Measurements from ENCODE around the gene MRPL53.

Gene MRPL53

DNA sequence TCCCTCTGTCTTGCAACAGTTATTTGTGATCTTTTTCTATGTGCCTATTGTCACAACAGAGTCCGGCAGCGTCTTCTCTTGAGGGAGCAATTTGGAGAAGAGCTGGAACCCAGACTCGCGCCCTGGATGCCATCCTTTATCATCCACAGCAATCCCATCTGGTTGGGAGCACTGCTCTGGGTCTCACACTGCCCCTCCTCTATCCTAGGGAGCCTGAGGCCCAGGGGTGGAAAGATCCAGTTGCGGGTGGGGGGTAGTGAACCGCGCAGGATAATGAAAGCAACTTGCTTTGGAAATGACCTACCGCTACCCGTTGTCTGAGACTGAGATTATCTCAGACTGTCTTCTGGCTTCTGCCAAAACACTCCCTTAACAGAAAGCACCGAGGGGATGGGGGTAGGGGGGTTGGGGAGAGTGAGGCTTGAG is 13.5 kb downstream of the MRPL53 start:
- H3K4me3 ChIP-seq (ENCODE audit: low read depth, low read length), result peak overlapping the region; percentile 57
- TF ChIP-seq, protein P1, sequence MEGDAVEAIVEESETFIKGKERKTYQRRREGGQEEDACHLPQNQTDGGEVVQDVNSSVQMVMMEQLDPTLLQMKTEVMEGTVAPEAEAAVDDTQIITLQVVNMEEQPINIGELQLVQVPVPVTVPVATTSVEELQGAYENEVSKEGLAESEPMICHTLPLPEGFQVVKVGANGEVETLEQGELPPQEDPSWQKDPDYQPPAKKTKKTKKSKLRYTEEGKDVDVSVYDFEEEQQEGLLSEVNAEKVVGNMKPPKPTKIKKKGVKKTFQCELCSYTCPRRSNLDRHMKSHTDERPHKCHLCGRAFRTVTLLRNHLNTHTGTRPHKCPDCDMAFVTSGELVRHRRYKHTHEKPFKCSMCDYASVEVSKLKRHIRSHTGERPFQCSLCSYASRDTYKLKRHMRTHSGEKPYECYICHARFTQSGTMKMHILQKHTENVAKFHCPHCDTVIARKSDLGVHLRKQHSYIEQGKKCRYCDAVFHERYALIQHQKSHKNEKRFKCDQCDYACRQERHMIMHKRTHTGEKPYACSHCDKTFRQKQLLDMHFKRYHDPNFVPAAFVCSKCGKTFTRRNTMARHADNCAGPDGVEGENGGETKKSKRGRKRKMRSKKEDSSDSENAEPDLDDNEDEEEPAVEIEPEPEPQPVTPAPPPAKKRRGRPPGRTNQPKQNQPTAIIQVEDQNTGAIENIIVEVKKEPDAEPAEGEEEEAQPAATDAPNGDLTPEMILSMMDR (IDR thresholded peaks at IDR 0.05; ENCODE audit: borderline replicate concordance, insufficient read depth, low read depth, low read length), result no peak

DNA sequence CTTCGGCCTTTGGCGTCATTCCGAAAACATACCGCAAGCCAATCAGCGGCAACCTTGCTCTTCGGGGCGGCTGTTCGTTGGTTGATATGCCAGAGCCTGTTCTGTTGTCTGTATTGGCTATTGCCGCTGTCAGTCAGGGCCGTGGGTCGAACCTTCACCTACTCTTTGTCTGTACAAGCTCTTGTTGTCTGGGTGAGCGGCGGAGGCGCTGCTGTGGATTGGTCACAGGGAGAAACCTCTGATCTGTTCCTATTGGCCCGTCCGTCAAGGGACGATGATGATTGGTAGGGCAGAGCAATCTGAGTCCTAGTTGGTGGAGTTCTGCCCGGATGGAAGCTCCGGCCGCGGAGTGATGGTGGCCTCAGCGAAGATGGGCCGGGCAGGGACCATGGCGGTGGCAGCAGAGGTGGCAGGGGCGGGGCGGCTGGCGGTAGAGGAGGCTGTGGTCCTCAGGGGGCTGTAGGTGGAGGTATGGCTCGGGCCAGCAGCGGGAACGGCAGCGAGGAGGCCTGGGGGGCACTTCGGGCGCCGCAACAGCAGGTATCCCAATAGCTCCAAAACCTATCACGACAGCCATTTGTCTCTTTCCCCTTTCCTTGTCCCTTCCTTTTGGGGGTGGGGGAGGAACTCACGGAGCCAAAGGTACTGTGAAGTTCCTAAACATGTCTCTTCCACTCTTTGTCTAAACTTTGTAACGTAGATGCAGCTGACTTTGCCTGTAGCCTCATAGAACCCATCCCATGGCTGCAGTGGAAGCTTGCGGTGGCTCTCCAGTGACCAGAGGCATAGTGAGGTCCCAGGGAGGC is 14.1 kb downstream of the MRPL53 start, which contains the start of gene WBP1:
Gene WBP1, plus strand, starts transcription at position 307 of the 806 bp plus-strand sequence. Its CDS starts 165 bp downstream, at position 472.
- H3K4me3 ChIP-seq (ENCODE audit: low read depth, low read length), result peak within 1 kb of the TSS; percentile 74
- TF ChIP-seq, protein P1 (IDR thresholded peaks at IDR 0.05; ENCODE audit: borderline replicate concordance, insufficient read depth, low read depth, low read length), result no peak

DNA sequence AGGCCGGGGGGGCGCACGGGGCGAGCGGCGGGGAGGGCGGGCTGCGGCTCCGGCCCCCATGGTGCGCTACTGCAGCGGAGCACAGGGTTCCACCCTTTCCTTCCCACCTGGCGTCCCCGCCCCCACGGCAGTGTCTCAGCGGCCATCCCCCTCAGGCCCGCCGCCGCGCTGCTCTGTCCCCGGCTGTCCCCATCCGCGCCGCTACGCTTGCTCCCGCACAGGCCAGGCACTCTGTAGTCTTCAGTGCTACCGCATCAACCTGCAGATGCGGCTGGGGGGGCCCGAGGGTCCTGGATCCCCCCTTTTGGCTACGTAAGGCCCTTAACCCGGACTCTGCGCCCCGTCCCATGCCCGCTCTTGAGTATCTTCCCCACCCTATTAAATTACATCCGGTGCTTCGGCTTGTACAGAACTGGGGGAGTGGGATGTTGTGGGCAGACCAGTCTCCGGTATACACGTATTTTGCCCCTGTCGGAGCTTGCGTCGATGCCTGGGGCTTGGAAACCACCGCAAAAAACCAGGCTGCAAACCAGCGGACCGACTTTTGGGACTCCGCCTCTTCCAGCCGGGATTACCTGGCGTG is 14.8 kb downstream of the MRPL53 start:
- TF ChIP-seq, protein P1 (IDR thresholded peaks at IDR 0.05; ENCODE audit: borderline replicate concordance, insufficient read depth, low read depth, low read length), result no peak
- H3K4me3 ChIP-seq (ENCODE audit: low read depth, low read length), result peak overlapping the region; percentile 74

DNA sequence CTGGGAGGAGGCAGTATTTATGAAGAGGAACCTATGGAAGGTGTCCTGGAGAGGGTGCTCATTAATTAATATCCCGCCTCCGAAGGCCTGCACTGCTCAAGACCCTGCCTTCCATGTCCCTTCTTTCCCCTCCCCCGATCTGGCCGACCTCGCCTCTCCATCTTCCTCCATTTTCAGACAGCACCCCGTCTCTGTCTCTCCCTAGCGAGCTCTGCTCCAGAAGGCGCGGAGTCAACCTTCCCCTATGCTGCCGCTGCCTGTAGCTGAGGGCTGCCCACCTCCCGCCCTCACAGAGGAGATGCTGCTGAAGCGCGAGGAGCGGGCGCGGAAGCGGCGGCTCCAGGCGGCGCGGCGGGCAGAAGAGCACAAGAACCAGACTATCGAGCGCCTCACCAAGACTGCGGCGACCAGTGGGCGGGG is 15.3 kb downstream of the MRPL53 start:
- TF ChIP-seq, protein P1 (IDR thresholded peaks at IDR 0.05; ENCODE audit: borderline replicate concordance, insufficient read depth, low read depth, low read length), result no peak

DNA sequence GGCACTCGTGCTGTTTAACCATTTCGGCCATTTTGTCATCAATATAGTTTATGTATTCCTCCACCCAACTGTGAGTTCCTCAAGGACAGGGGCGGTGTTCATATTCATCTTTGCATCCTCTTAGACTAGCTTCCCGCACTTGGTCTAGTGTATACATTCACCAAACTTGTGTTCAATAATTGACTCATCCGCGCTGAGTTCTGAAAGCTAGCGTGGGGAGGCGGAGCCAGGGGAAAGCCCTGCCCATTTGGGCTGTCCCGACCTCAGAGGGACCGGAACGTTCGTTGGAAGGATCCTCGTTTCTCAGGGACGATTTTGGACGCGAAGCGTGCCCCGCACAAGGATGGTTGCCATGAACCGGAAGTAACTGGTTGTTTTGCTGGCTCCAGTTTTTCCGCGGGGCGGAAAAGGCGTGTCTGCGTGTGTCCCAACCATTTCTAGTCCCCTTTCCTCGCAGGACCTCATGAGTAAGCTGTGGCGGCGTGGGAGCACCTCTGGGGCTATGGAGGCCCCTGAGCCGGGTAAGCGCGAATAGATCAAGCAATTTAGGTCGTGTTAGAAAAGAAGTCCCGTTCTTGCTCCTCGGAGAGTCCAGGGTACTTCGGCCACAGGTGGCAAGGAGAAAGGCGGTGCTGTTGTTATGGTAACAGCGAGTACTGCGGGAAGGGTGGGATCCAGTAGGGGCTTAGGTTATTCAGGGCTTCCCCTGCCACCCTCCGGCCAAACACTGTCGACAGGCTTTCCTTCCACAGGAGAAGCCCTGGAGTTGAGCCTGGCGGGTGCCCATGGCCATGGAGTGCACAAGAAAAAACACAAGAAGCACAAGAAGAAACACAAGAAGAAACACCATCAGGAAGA is 17.6 kb downstream of the MRPL53 start, which contains the start of gene INO80B:
Gene INO80B, plus strand, starts transcription at position 434 of the 858 bp plus-strand sequence. Its CDS starts 30 bp downstream, at position 464.
- peak within 1 kb of the TSS; percentile 57 for H3K4me3 ChIP-seq (ENCODE audit: low read depth, low read length)
- TF ChIP-seq, protein P1 (IDR thresholded peaks at IDR 0.05; ENCODE audit: borderline replicate concordance, insufficient read depth, low read depth, low read length), result no peak

More for the DNA sequence above, 15.3 kb downstream of the MRPL53 start:
- peak overlapping the region; percentile 74 for H3K4me3 ChIP-seq (ENCODE audit: low read depth, low read length)

DNA sequence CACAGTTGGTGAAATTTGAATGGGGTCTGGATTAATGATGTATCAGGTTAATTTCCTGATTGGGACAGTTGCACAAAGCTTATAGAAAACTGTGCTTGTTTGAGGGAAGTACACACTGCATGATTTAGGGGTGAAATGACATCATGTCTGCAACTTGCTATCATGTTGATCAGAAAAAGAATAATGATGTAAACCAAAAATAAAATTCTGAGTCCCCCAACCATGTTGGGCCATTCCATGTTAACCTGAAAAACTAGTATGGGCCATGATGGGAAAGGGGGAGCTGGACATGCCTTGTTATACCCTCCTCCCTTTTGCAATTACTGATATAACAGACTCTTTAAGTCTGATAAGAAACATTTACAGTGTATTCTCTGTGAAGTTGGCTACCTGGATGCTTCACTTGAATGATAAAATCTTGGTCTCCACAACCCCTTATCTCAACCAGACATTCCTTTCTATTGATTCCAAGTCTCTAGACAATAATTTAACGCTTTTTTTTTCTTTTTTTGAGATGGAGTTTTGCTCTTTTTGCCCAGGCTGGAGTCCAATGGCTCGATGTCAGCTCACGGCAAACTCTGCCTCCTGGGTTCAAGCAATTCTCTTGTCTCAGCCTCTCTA is 21.8 kb downstream of the MRPL53 start:
- TF ChIP-seq, protein P1 (IDR thresholded peaks at IDR 0.05; ENCODE audit: borderline replicate concordance, insufficient read depth, low read depth, low read length), result no peak
- no peak overlapping the region for H3K4me3 ChIP-seq (ENCODE audit: low read depth, low read length)
